H9 (cell line): Measurements from ENCODE around the gene COQ8B. TPM values are rescaled to one million over a fixed set of nuclear protein-coding genes. Genes with fewer than 3 reads are reported as not detected.

Experiments used
- DNase-seq: peaks from one replicate; pipeline ENCODE4 v3.0.0-alpha.2; 2017
- H2AFZ ChIP-seq: one replicate; pipeline ENCODE4 v1.6.1; 2013; ENCODE audit warnings: mild to moderate bottlenecking, low read length, control low read depth, moderate library complexity
- H2AK5ac ChIP-seq: 2 replicates; pipeline ENCODE4 v1.6.1; 2013; ENCODE audit warnings: low read length, control low read depth, mixed read lengths; ENCODE audit not compliant: insufficient read length
- H2BK120ac ChIP-seq: one replicate; pipeline ENCODE4 v1.6.1; 2013; ENCODE audit warnings: low read depth, mild to moderate bottlenecking, low read length, control low read depth, inconsistent platforms; ENCODE audit not compliant: poor library complexity, severe bottlenecking
- H2BK12ac ChIP-seq: 2 replicates; pipeline ENCODE4 v1.6.1; 2013; ENCODE audit warnings: low read length, control low read depth, mixed read lengths, low read depth; ENCODE audit not compliant: insufficient read length
- H2BK15ac ChIP-seq: 2 replicates; pipeline ENCODE4 v1.6.1; 2013; ENCODE audit warnings: low read depth, low read length, control low read depth
- H2BK20ac ChIP-seq: one replicate; pipeline ENCODE4 v1.6.1; 2013; ENCODE audit warnings: low read depth, mild to moderate bottlenecking, low read length, control low read depth, inconsistent platforms; ENCODE audit not compliant: poor library complexity, severe bottlenecking
- H2BK5ac ChIP-seq: 2 replicates; pipeline ENCODE4 v1.6.1; 2013; ENCODE audit warnings: low read length, control low read depth, mixed read lengths; ENCODE audit not compliant: insufficient read length
- H3K14ac ChIP-seq: 2 replicates; pipeline ENCODE4 v1.6.1; 2013; ENCODE audit warnings: low read length, control low read depth; ENCODE audit not compliant: insufficient read depth
- H3K18ac ChIP-seq: 2 replicates; pipeline ENCODE4 v1.6.1; 2013; ENCODE audit warnings: low read depth, mild to moderate bottlenecking, mixed read lengths, low read length, control low read depth; ENCODE audit not compliant: insufficient read length
- H3K23ac ChIP-seq: 2 replicates; pipeline ENCODE4 v1.6.1; 2013; ENCODE audit warnings: low read length, control low read depth, mixed read lengths, low read depth; ENCODE audit not compliant: insufficient read length
- H3K23me2 ChIP-seq: 2 replicates; pipeline ENCODE4 v1.6.1; 2013; ENCODE audit warnings: low read depth, mild to moderate bottlenecking, mixed read lengths, low read length, control low read depth; ENCODE audit not compliant: insufficient read length, poor library complexity, severe bottlenecking
- H3K27ac ChIP-seq: 2 replicates; pipeline ENCODE4 v1.5.1; 2013; ENCODE audit warnings: low read length, control low read depth, mixed read lengths, low read depth; ENCODE audit not compliant: insufficient read length
- H3K27me3 ChIP-seq: 2 replicates; pipeline ENCODE4 v1.6.1; 2013; ENCODE audit warnings: low read length, control low read depth, inconsistent platforms; ENCODE audit not compliant: insufficient read depth
- H3K4ac ChIP-seq: 2 replicates; pipeline ENCODE4 v1.6.1; 2013; ENCODE audit warnings: low read depth, mild to moderate bottlenecking, control low read depth, inconsistent platforms, low read length, moderate library complexity
- H3K4me1 ChIP-seq: 2 replicates; pipeline ENCODE4 v1.6.1; 2013; ENCODE audit warnings: low read length, control low read depth, inconsistent platforms; ENCODE audit not compliant: insufficient read depth
- H3K4me2 ChIP-seq: 2 replicates; pipeline ENCODE4 v1.6.1; 2013; ENCODE audit warnings: low read length, control low read depth, mixed read lengths; ENCODE audit not compliant: insufficient read length, insufficient read depth
- H3K56ac ChIP-seq: 2 replicates; pipeline ENCODE4 v1.6.1; 2013; ENCODE audit warnings: low read depth, mild to moderate bottlenecking, mixed read lengths, low read length, control low read depth; ENCODE audit not compliant: insufficient read length
- H3K79me1 ChIP-seq: 2 replicates; pipeline ENCODE4 v1.6.1; 2013; ENCODE audit warnings: low read depth, mild to moderate bottlenecking, moderate library complexity, low read length, control low read depth, inconsistent platforms; ENCODE audit not compliant: insufficient read depth, poor library complexity, severe bottlenecking
- H3K79me2 ChIP-seq: 2 replicates; pipeline ENCODE4 v1.6.1; 2013; ENCODE audit warnings: low read length, control low read depth, inconsistent platforms; ENCODE audit not compliant: insufficient read depth
- H3K9ac ChIP-seq: 2 replicates; pipeline ENCODE4 v1.6.1; 2013; ENCODE audit warnings: low read length, control low read depth, mixed read lengths; ENCODE audit not compliant: insufficient read length; ENCODE audit errors: extremely low read depth
- H3K9me3 ChIP-seq: one replicate; pipeline ENCODE4 v1.6.1; 2013; ENCODE audit warnings: low read depth, low read length, inconsistent platforms; ENCODE audit not compliant: control insufficient read depth
- H3T11ph ChIP-seq: one replicate; pipeline ENCODE4 v1.6.1; 2013; ENCODE audit warnings: mild to moderate bottlenecking, low read length, control low read depth, inconsistent platforms
- H4K20me1 ChIP-seq: one replicate; pipeline ENCODE4 v1.6.1; 2013; ENCODE audit not compliant: control insufficient read depth, insufficient read length, insufficient read depth
- H4K5ac ChIP-seq: 2 replicates; pipeline ENCODE4 v1.6.1; 2013; ENCODE audit warnings: low read depth, mild to moderate bottlenecking, mixed read lengths, low read length, control low read depth; ENCODE audit not compliant: insufficient read length
- H4K8ac ChIP-seq: replicated peaks from 2 replicates; pipeline ENCODE4 v1.6.1; 2013; ENCODE audit warnings: low read length, control low read depth, mixed read lengths, low read depth; ENCODE audit not compliant: insufficient read length
- H4K91ac ChIP-seq: 2 replicates; pipeline ENCODE4 v1.6.1; 2013; ENCODE audit warnings: low read depth, mild to moderate bottlenecking, moderate library complexity, mixed read lengths, low read length, control low read depth; ENCODE audit not compliant: insufficient read length
- H3K27ac Mint-ChIP-seq, 3 experiments: 2 replicates in 2 of 3; 3 replicates in 1 of 3; pipeline ENCODE4 v1.8.0; 2020 to 2021; ENCODE audit warnings: mixed read lengths in 3 of 3, mild to moderate bottlenecking in 1 of 3, moderate library complexity in 1 of 3
- H3K27me3 Mint-ChIP-seq: 2 replicates; pipeline ENCODE4 v1.8.0; 2021; ENCODE audit warnings: low read depth, mild to moderate bottlenecking, moderate library complexity, mixed read lengths
- H3K36me3 Mint-ChIP-seq, 3 experiments: 2 replicates in 2 of 3; 3 replicates in 1 of 3; pipeline ENCODE4 v1.8.0; 2020 to 2021; ENCODE audit warnings: low read depth in 3 of 3, mixed read lengths in 3 of 3; ENCODE audit not compliant: insufficient read depth in 1 of 3
- H3K4me1 Mint-ChIP-seq, 2 experiments: 2 replicates each; pipeline ENCODE4 v1.8.0; 2020; ENCODE audit warnings: mixed read lengths in 2 of 2
- H3K4me3 Mint-ChIP-seq, 2 experiments: 2 replicates in 1 of 2; 3 replicates in 1 of 2; pipeline ENCODE4 v1.8.0; 2020 to 2021; ENCODE audit warnings: mild to moderate bottlenecking in 2 of 2, mixed read lengths in 2 of 2, moderate library complexity in 1 of 2
- H3K9me3 Mint-ChIP-seq, 2 experiments: 2 replicates in 1 of 2; 3 replicates in 1 of 2; pipeline ENCODE4 v1.8.0; 2020; ENCODE audit warnings: mild to moderate bottlenecking in 2 of 2, mixed read lengths in 2 of 2, moderate library complexity in 1 of 2
- WGBS: extraction: QIAGEN DNeasy Blood & Tissue Kit; methylation state at CpG from one replicate; pipeline ENCODE4 v1.1.7; 2013; ENCODE audit warnings: missing lambda C conversion rate, low lambda C conversion rate, mixed read lengths; ENCODE audit not compliant: insufficient read length; ENCODE audit errors: extremely low coverage; 5-methylcytosine and 5-hydroxymethylcytosine counted together
- total RNA-seq: library from RNA; stranded (reverse); gene quantifications from 2 replicates; pipeline ENCODE4 v1.2.1, GENCODE V29; 2021
- TF ChIP-seq, protein P1 (sequence below): fragments of 200-600 bp; sonication (generic); conservative IDR thresholded peaks from 3 replicates; pipeline ENCODE4 v1.8.0; 2021; ENCODE audit warnings: antibody characterized with exemption, mild to moderate bottlenecking

Gene COQ8B
- total RNA-seq, 1 experiment from 2014 or later = 40.5 TPM

- H3K23ac ChIP-seq = no peak overlapping the region
- DNase-seq = no peak
- H3K9me3 ChIP-seq = no peaks in the 10 kb centered on the region
- H3K27me3 Mint-ChIP-seq = no peaks in the 10 kb centered on the region; the same call in 1 of the 2 replicates
- H3K9ac ChIP-seq = no peak overlapping the region
- H2BK120ac ChIP-seq = no peak overlapping the region
- H3K27me3 ChIP-seq = no peaks in the 10 kb centered on the region
- no peaks in the 10 kb centered on the region for H3K9me3 Mint-ChIP-seq
- H3K14ac ChIP-seq = no peak overlapping the region
- TF ChIP-seq, protein P1, sequence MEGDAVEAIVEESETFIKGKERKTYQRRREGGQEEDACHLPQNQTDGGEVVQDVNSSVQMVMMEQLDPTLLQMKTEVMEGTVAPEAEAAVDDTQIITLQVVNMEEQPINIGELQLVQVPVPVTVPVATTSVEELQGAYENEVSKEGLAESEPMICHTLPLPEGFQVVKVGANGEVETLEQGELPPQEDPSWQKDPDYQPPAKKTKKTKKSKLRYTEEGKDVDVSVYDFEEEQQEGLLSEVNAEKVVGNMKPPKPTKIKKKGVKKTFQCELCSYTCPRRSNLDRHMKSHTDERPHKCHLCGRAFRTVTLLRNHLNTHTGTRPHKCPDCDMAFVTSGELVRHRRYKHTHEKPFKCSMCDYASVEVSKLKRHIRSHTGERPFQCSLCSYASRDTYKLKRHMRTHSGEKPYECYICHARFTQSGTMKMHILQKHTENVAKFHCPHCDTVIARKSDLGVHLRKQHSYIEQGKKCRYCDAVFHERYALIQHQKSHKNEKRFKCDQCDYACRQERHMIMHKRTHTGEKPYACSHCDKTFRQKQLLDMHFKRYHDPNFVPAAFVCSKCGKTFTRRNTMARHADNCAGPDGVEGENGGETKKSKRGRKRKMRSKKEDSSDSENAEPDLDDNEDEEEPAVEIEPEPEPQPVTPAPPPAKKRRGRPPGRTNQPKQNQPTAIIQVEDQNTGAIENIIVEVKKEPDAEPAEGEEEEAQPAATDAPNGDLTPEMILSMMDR = no peak
- H4K8ac ChIP-seq = no peak overlapping the region
- H3K27ac ChIP-seq = no peak overlapping the region
- peaks cover 7% of the 10 kb centered on the region for H4K20me1 ChIP-seq
- no peak overlapping the region for H2AFZ ChIP-seq
- H4K5ac ChIP-seq = no peak overlapping the region
- no peak overlapping the region for H2BK20ac ChIP-seq
- H3K79me1 ChIP-seq = no peaks in the 10 kb centered on the region
- peaks cover under 1% of the 10 kb centered on the region for H3K23me2 ChIP-seq
- H3T11ph ChIP-seq = no peak overlapping the region
- no peak overlapping the region for H2BK12ac ChIP-seq
- WGBS = no CpG with 5 or more reads among the region's 32 CpGs
- H4K91ac ChIP-seq = no peak overlapping the region
- H3K4me1 Mint-ChIP-seq = no peaks in the 10 kb centered on the region
- no peak overlapping the region for H2BK15ac ChIP-seq
- H3K27ac Mint-ChIP-seq = peak overlapping the region in 2 of 3 experiments; percentile 56 to 74; a peak in 2 of 7 replicates
- no peak overlapping the region for H2BK5ac ChIP-seq
- H3K79me2 ChIP-seq = no peaks in the 10 kb centered on the region
- no peak overlapping the region for H3K56ac ChIP-seq
- peaks cover 22 to 55% (median 52%) of the 10 kb centered on the region in 3 experiments; a peak in 6 of 7 replicates for H3K36me3 Mint-ChIP-seq
- no peak overlapping the region for H2AK5ac ChIP-seq
- no peak overlapping the region for H3K4me3 Mint-ChIP-seq
- H3K4me1 ChIP-seq = no peaks in the 10 kb centered on the region
- H3K4me2 ChIP-seq = no peak overlapping the region
- no peak overlapping the region for H3K18ac ChIP-seq
- H3K4ac ChIP-seq = no peak overlapping the region
Measured at GRCh38 chr19:40684280-40684679, 32.4 kb downstream of the COQ8B start.
